ENCODE data around the gene PPP4R1.
A peak's percentile ranks its signal among the peaks of the same experiment; 100 is the strongest.

The PPP4R1 gene

DNA sequence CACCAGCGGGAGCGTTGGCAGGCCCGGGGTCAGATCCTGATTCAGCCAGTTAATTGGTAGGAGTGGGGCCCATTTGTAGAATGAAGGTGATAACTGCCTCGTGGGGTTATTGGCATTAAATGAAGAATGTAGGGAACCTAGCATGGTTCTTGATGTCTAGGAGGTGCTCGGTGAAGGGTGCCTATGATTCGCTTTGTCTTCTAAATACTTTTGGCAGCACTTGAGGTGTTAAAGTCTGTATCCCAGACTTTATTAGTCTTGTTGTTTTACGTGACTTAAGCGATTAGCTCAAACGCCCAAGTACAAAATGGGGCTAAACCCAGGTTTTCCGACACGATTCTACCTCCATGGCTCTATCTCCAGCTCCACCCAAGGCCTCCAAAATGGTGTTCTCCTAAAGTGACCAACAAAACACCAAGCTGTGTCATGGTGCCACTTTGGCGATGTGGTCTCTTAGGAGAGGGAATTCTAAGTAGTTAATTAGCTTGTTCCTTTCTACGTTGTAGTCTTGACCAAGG is 980 bp upstream of the PPP4R1 start:
- DNase-seq (ENCODE audit: low read depth) = no peak
- H3K4me3 ChIP-seq (ENCODE audit: low read depth, low read length) = peak overlapping the region; percentile 69
- TF ChIP-seq, protein P1, sequence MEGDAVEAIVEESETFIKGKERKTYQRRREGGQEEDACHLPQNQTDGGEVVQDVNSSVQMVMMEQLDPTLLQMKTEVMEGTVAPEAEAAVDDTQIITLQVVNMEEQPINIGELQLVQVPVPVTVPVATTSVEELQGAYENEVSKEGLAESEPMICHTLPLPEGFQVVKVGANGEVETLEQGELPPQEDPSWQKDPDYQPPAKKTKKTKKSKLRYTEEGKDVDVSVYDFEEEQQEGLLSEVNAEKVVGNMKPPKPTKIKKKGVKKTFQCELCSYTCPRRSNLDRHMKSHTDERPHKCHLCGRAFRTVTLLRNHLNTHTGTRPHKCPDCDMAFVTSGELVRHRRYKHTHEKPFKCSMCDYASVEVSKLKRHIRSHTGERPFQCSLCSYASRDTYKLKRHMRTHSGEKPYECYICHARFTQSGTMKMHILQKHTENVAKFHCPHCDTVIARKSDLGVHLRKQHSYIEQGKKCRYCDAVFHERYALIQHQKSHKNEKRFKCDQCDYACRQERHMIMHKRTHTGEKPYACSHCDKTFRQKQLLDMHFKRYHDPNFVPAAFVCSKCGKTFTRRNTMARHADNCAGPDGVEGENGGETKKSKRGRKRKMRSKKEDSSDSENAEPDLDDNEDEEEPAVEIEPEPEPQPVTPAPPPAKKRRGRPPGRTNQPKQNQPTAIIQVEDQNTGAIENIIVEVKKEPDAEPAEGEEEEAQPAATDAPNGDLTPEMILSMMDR (IDR thresholded peaks at IDR 0.05; ENCODE audit: low read depth, low read length, missing control alignments) = no peak

DNA sequence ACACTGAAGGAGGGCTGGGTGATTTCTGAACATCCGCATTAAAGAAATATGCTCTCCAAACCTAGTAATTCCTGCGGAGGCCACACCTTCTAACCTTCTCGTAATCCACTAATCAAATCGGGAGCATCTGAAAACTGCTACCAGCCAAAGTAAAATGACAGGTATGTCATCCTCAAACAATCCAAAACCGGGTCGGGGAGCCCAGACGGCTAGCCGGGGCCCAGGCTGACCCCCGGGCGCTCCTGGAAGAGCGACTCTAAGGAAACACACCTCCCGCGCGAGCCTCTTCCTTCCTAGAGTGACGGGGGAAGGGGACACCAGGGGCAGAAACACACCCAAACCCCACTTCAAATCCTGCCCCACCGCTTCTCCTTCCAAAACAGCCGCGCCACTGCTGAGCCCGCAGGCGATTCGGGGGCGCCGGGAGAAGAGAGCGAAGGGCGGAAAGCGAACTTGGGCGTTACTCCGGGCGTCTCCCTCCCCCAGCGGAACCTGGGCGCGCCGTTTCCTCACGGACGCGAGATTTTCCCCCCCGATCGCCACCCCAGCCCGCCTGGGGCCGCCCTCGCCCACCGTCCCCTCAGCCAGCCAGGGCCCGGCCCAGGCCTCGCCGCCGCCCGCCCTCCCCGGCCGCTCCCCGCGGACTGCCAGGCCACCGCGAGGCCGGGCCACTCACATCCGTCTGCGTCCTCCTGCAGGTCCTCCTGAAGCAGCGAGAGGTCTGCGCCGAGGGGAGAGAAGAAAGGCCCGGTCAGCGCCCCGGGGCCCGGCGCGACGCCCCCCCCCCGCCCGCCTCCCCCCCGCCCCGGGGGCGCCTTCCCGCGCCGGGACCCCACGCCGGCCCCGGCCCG is 584 bp downstream of the PPP4R1 start:
- TF ChIP-seq, protein P1 (IDR thresholded peaks at IDR 0.05; ENCODE audit: low read depth, low read length, missing control alignments) = no peak
- no peak for DNase-seq (ENCODE audit: low read depth)
- peak overlapping the region; percentile 69 for H3K4me3 ChIP-seq (ENCODE audit: low read depth, low read length)

DNA sequence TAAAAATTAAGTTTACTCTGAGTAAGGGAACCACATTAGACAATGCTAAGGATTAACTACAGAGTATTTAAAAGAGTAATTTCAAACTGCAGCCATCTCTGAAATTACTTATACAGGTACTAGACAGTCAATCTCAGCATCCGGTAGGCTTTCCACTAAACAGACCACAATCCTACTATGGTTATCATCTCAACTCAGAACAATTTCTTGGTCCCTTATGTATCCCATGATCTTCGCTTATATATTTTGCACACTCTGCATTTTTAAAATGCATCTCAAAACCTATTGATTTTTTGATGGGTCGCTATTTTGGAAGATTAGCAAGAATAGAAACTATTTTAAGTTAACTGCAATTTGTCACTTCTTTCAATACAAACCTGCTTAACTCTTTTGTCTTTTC is 1.4 kb downstream of the PPP4R1 start:
- no peak for DNase-seq (ENCODE audit: low read depth)
- H3K4me3 ChIP-seq (ENCODE audit: low read depth, low read length) = peak overlapping the region; percentile 69; the same call in 1 of the 2 replicates
- TF ChIP-seq, protein P1 (IDR thresholded peaks at IDR 0.05; ENCODE audit: low read depth, low read length, missing control alignments) = no peak

DNA sequence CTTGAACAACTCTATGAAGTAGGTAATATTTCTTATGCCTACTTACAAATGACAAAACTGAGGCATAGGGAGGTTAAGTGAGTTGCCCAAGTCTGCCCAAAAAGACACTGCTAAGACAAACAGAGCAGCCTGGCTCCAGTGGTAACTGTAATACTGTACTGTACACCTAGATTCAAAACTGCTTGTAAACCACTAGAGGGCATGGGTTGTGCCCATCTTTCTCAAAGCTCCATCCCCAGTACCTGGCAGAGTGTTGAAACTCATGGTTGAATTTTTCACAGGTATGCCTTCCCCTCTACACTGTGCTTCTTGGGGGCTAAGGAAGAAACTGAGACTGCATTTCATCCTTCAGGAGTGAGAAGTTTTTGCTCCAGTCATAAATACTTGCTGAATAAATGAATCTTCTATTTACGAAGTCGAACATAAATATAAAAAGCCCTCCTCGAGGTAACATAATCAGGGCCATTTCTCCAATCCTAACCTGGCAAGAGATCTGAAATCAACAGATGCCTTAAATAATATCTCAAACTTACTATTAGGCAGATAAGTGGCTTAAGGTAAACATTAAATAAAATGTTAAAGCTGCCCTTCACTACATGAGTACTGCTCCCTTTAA is 2.0 kb downstream of the PPP4R1 start:
- TF ChIP-seq, protein P1 (IDR thresholded peaks at IDR 0.05; ENCODE audit: low read depth, low read length, missing control alignments) = peak; percentile 74
- peak overlapping the region; percentile 3; the same call in 1 of the 2 replicates for H3K4me3 ChIP-seq (ENCODE audit: low read depth, low read length)
- DNase-seq (ENCODE audit: low read depth) = no peak

DNA sequence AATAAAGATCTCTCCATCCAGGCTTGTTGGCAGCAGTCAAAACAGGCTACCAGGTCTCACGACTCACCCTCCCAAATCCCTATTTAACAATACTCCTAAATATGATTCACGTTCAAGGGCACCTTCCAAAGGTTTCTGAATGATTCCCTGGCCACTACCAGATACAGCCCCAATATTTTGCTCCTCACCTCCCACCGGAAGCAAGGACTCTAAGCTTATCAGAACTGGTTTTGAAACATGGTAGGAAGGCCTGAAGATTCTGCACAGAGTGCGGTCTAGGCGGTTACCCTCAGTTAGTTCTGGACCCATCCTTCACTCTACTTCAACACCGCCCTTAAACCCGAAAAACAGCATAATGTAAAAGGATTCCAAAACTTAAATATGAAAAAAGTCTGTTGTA is 5.2 kb downstream of the PPP4R1 start:
- DNase-seq (ENCODE audit: low read depth) = no peak
- TF ChIP-seq, protein P1 (IDR thresholded peaks at IDR 0.05; ENCODE audit: low read depth, low read length, missing control alignments) = no peak
- no peak overlapping the region for H3K4me3 ChIP-seq (ENCODE audit: low read depth, low read length)

DNA sequence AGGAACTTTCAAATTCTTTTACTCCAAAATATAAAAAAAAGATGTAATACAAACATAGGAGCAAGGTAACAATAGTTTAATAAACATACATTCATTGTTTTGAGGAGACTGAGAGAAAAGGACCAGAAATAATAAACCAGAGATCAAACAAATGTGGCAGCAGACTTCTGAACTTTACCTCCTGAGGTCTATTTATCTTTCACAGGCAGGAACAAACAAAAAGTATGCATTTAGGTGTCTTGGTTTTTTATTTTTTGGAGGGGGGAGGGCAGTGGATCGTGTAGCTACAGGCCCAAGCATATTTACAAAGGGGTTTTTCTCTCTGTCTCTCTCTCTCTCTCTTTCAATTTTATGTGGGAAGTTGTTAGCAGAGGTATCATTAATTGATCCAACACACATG is 5.6 kb downstream of the PPP4R1 start:
- H3K4me3 ChIP-seq (ENCODE audit: low read depth, low read length) = no peak overlapping the region
- TF ChIP-seq, protein P1 (IDR thresholded peaks at IDR 0.05; ENCODE audit: low read depth, low read length, missing control alignments) = no peak
- no peak for DNase-seq (ENCODE audit: low read depth)
